DOHH2 (cell line): ENCODE results near the gene PYCARD.

Experiments used
- CTCF ChIP-seq: fragments of 200-600 bp; sonication (generic); IDR thresholded peaks from one replicate; pipeline ENCODE4 v1.5.1; 2014; ENCODE audit warnings: antibody characterized with exemption, mild to moderate bottlenecking, low read depth, low read length; ENCODE audit not compliant: poor library complexity, severe bottlenecking
- EZH2phosphoT487 ChIP-seq: fragments of 200-600 bp; sonication (generic); IDR thresholded peaks from 2 replicates; pipeline ENCODE4 v1.6.1; 2017; ENCODE audit warnings: borderline replicate concordance, mild to moderate bottlenecking, antibody characterized with exemption, low read length, moderate library complexity, mixed read lengths

- TF ChIP-seq CTCF (no peak), EZH2phosphoT487 (no peak)
Measured at GRCh38 chr16:31216422-31217135, 14.0 kb upstream of the PYCARD start, which contains the start of gene PYDC1.
